Left lobe of liver (tissue), 2 donors: ENCODE measurements around the gene RASSF6. TPM values are rescaled to one million over a fixed set of nuclear protein-coding genes. Genes with fewer than 3 reads are reported as not detected.
"Not testable (repeated sequence)": the region's sequence is repeated elsewhere in the genome, so short reads cannot be mapped to it uniquely, and the experiment has no call there.

Experiments
- ATAC-seq: fragments of 200-7000 bp; cut with Tn5 transposase; one replicate; pipeline ENCODE4 v1.9.1; 2020; ENCODE audit warnings: mild to moderate bottlenecking, moderate library complexity
- DNase-seq: peaks from one replicate; pipeline ENCODE4 v3.0.0-alpha.2; 2020; ENCODE audit warnings: low spot score
- total RNA-seq: library from RNA; stranded (reverse); gene quantifications from one replicate; pipeline ENCODE4 v1.2.1, GENCODE V29; 2021
- donor health status: DM: no; HTN: no; CAD: no; lungs with moderate emphysema.
- donor health status: DM: no; HTN: yes; CAD: no.

RASSF6 gene
- total RNA-seq, 1 donor from 2014 or later: 0.23 TPM

- no peak for ATAC-seq
- DNase-seq: no peak
These were observed 7.1 kb downstream of the RASSF6 start for GRCh38 chr4:73613130-73613529.

GRCh38 chr4:73612032-73612431, 8.2 kb downstream of the RASSF6 start:
- ATAC-seq (no peak), DNase-seq (no peak)

GRCh38 chr4:73609706-73610105, 10.5 kb downstream of the RASSF6 start:
- ATAC-seq: peak; percentile 41
- no peak for DNase-seq

GRCh38 chr4:73608689-73609594, 11.3 kb downstream of the RASSF6 start:
- DNase-seq: no peak
- ATAC-seq: peak; percentile 92

- DNase-seq: no peak
- ATAC-seq: no peak
These were observed 12.7 kb downstream of the RASSF6 start for GRCh38 chr4:73607375-73608033.

- no peak for ATAC-seq
- no peak for DNase-seq
These were observed 13.7 kb downstream of the RASSF6 start for GRCh38 chr4:73606465-73606974.

GRCh38 chr4:73603854-73604584, 16.2 kb downstream of the RASSF6 start:
- DNase-seq (no peak), ATAC-seq (peak; percentile 40)

- ATAC-seq (peak; percentile 81), DNase-seq (no peak)
These were observed 16.9 kb downstream of the RASSF6 start for GRCh38 chr4:73603271-73603710.

- DNase-seq (no peak), ATAC-seq (peak; percentile 17)
These were observed 19.3 kb downstream of the RASSF6 start for GRCh38 chr4:73600954-73601353.

GRCh38 chr4:73599182-73599581, 21.1 kb downstream of the RASSF6 start:
- DNase-seq (no peak), ATAC-seq (peak; percentile 70)

GRCh38 chr4:73597594-73597993, 22.6 kb downstream of the RASSF6 start:
- no peak for ATAC-seq
- DNase-seq: no peak

GRCh38 chr4:73597183-73597582, 23.1 kb downstream of the RASSF6 start:
- not testable (repeated sequence) for ATAC-seq, DNase-seq

- DNase-seq: no peak
- ATAC-seq: no peak
These were observed 24.2 kb downstream of the RASSF6 start for GRCh38 chr4:73596001-73596400.

- DNase-seq: no peak
- peak; percentile 40 for ATAC-seq
These were observed 26.5 kb downstream of the RASSF6 start for GRCh38 chr4:73593631-73594241.

- no peak for DNase-seq
- peak; percentile 76 for ATAC-seq
These were observed 30.1 kb downstream of the RASSF6 start for GRCh38 chr4:73589887-73590801.

- peak; percentile 78 for ATAC-seq
- DNase-seq: no peak
These were observed 30.9 kb downstream of the RASSF6 start for GRCh38 chr4:73589261-73589847.

- DNase-seq (no peak), ATAC-seq (no peak)
These were observed 31.6 kb downstream of the RASSF6 start for GRCh38 chr4:73588613-73589012.

GRCh38 chr4:73586666-73587065, 33.6 kb downstream of the RASSF6 start:
- no peak for ATAC-seq
- DNase-seq: no peak

GRCh38 chr4:73586040-73586439, 34.2 kb downstream of the RASSF6 start:
- DNase-seq: no peak
- no peak for ATAC-seq
